BE2C (cell line): Measurements from ENCODE around the gene NRIP2.
A peak's percentile ranks its signal among the peaks of the same experiment; 100 is the strongest.

Experiments used
- DNase-seq: peaks from one replicate; pipeline ENCODE4 v3.0.0-alpha.2; 2020
- H3K27me3 ChIP-seq: fragments of 250-450 bp; sonication (Bioruptor Pico); 2 replicates; pipeline ENCODE4 v1.5.1; 2020; ENCODE audit warnings: mild to moderate bottlenecking
- H3K36me3 ChIP-seq: fragments of 250-450 bp; sonication (Bioruptor Pico); 2 replicates; pipeline ENCODE4 v1.5.1; 2020; ENCODE audit warnings: mild to moderate bottlenecking
- H3K4me1 ChIP-seq: fragments of 250-450 bp; sonication (Bioruptor Pico); 2 replicates; pipeline ENCODE4 v1.5.1; 2020
- H3K4me3 ChIP-seq: 2 replicates; pipeline ENCODE4 v1.5.1; 2011; ENCODE audit warnings: low read depth, low read length
- H3K9me3 ChIP-seq: fragments of 250-450 bp; sonication (Bioruptor Pico); 2 replicates; pipeline ENCODE4 v1.5.1; 2020
- TF ChIP-seq, protein P1 (sequence below): IDR thresholded peaks from 2 replicates; pipeline ENCODE4 v1.5.1; 2012; ENCODE audit warnings: mild to moderate bottlenecking, low read depth, low read length

Gene NRIP2

GRCh38 chr12:2791089-2791488 is 43.7 kb downstream of the NRIP2 start:
- TF ChIP-seq, protein P1, sequence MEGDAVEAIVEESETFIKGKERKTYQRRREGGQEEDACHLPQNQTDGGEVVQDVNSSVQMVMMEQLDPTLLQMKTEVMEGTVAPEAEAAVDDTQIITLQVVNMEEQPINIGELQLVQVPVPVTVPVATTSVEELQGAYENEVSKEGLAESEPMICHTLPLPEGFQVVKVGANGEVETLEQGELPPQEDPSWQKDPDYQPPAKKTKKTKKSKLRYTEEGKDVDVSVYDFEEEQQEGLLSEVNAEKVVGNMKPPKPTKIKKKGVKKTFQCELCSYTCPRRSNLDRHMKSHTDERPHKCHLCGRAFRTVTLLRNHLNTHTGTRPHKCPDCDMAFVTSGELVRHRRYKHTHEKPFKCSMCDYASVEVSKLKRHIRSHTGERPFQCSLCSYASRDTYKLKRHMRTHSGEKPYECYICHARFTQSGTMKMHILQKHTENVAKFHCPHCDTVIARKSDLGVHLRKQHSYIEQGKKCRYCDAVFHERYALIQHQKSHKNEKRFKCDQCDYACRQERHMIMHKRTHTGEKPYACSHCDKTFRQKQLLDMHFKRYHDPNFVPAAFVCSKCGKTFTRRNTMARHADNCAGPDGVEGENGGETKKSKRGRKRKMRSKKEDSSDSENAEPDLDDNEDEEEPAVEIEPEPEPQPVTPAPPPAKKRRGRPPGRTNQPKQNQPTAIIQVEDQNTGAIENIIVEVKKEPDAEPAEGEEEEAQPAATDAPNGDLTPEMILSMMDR = no peak
- no peaks in the 10 kb centered on the region for H3K4me1 ChIP-seq
- H3K4me3 ChIP-seq = no peak overlapping the region
- DNase-seq = no peak
- peaks cover 2% of the 10 kb centered on the region for H3K36me3 ChIP-seq
- peaks cover 4% of the 10 kb centered on the region for H3K27me3 ChIP-seq
- no peaks in the 10 kb centered on the region for H3K9me3 ChIP-seq

DNA sequence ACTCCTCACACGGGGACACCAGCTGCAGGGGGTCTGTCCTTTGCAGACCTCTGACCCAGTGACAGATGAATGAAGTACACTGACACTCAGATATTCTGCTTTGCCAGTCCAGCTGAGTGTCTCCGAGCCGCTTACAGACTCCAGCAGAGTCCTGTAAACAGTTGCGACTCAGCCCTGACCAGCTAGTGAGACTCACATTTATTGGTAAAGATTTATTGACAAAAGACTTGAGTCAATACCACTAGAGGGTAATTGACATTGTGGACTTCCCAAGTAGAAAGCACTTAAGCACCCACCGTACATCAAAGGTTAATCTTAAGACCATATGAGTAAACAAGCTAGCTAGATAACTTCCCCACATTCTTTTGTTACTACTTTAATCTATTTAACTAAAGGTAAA is 49.8 kb downstream of the NRIP2 start:
- Histone ChIP-seq H3K27me3 (peaks cover 29% of the 10 kb centered on the region), H3K4me3 (no peak overlapping the region), H3K4me1 (no peaks in the 10 kb centered on the region), H3K36me3 (no peaks in the 10 kb centered on the region), H3K9me3 (no peaks in the 10 kb centered on the region)
- no peak for DNase-seq
- TF ChIP-seq, protein P1 = no peak

DNA sequence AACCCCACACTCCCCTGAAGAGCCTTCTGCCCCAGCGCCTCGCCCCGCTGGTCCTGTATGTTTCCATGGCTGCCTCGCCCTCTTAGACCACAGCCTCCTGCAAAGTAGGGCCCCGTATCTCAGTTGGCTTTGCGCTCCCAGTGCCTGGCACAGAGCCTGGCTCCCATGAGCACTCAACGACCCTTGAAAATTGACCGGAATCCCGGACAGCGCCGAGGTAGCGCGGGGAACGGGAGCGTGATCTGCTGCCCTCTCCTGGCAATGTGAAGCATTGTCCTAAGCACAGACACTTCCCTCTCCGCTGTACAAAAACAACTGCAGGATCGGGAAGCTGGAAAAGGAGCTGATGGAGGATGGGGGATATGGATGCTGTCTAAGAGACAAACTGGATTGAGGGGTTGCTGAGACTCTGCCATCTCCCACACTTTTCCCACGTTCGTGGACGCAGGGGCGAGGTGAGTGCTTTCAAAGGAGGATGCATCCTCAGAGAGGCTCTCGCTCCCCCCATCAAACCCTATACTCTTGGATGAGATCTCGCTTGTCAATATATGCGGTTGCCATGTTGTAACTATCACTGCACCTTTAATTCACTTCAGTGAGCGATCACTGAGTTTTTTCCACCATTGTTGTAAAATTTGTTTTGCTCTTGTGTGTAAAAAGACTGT is 50.8 kb downstream of the NRIP2 start:
- Histone ChIP-seq H3K4me3 (peak overlapping the region; percentile 24), H3K9me3 (no peaks in the 10 kb centered on the region)
- DNase-seq = peak; percentile 71

GRCh38 chr12:2779281-2779680 is 55.6 kb downstream of the NRIP2 start:
- Histone ChIP-seq H3K4me3 (no peak overlapping the region), H3K4me1 (no peaks in the 10 kb centered on the region), H3K27me3 (peaks cover 17% of the 10 kb centered on the region), H3K36me3 (no peaks in the 10 kb centered on the region), H3K9me3 (no peaks in the 10 kb centered on the region)
- TF ChIP-seq, protein P1 = no peak
- DNase-seq = no peak

More for the DNA sequence above, 50.8 kb downstream of the NRIP2 start:
- peaks cover 33% of the 10 kb centered on the region for H3K27me3 ChIP-seq
- H3K4me1 ChIP-seq = no peaks in the 10 kb centered on the region
- no peaks in the 10 kb centered on the region for H3K36me3 ChIP-seq
- TF ChIP-seq, protein P1 = peak; percentile 93

- no peaks in the 10 kb centered on the region for H3K9me3 ChIP-seq
- H3K27me3 ChIP-seq = peaks cover 7% of the 10 kb centered on the region
- no peak for DNase-seq
- H3K4me1 ChIP-seq = no peaks in the 10 kb centered on the region
- TF ChIP-seq, protein P1 = no peak
- no peaks in the 10 kb centered on the region for H3K36me3 ChIP-seq
- H3K4me3 ChIP-seq = no peak overlapping the region
Measured at GRCh38 chr12:2776129-2776806, 58.6 kb downstream of the NRIP2 start.

DNA sequence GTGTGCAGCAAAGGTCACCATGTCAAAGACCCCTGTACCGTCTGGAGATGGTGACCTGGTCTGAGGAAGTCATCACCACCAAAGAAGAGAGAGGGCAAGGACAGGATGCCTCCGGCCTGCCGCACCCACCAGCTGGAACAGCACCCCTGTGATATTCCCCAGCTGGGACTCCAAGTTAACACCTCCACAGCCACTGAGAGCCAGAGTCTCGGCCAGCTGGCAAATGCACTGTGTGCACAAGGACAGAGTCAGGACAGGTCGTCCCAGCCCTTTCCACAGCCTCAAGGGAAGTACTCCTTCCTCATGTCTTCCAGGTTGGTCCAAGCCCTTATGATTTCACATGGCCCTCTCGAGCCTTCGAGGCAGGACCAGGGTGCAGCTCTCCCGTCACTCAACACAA is 59.4 kb downstream of the NRIP2 start:
- H3K4me1 ChIP-seq = no peaks in the 10 kb centered on the region
- H3K9me3 ChIP-seq = no peaks in the 10 kb centered on the region
- DNase-seq = no peak
- H3K27me3 ChIP-seq = peaks cover 7% of the 10 kb centered on the region
- H3K4me3 ChIP-seq = no peak overlapping the region
- no peaks in the 10 kb centered on the region for H3K36me3 ChIP-seq
- TF ChIP-seq, protein P1 = no peak
